ENCODE data around the gene SIRPA.

Gene SIRPA

GRCh38 chr20:1933465-1933870, 38.3 kb downstream of the SIRPA start:
- no peak for DNase-seq (ENCODE audit: low read depth)

- no peak for DNase-seq (ENCODE audit: low read depth)
Measured at GRCh38 chr20:1934156-1934555, 38.9 kb downstream of the SIRPA start.

- DNase-seq (ENCODE audit: low read depth), result no peak
Measured at GRCh38 chr20:1934721-1935573, 39.7 kb downstream of the SIRPA start.

GRCh38 chr20:1935696-1936366, 40.6 kb downstream of the SIRPA start:
- no peak for DNase-seq (ENCODE audit: low read depth)

- DNase-seq (ENCODE audit: low read depth), result no peak
Measured at GRCh38 chr20:1937316-1937976, 42.2 kb downstream of the SIRPA start.

- DNase-seq (ENCODE audit: low read depth), result no peak
Measured at GRCh38 chr20:1938464-1939269, 43.5 kb downstream of the SIRPA start.

- no peak for DNase-seq (ENCODE audit: low read depth)
Measured at GRCh38 chr20:1939270-1939595, 44.0 kb downstream of the SIRPA start.

- DNase-seq (ENCODE audit: low read depth), result no peak
Measured at GRCh38 chr20:1940581-1940980, 45.4 kb downstream of the SIRPA start.

GRCh38 chr20:1941226-1941625, 46.0 kb downstream of the SIRPA start:
- no peak for DNase-seq (ENCODE audit: low read depth)

- DNase-seq (ENCODE audit: low read depth), result no peak
Measured at GRCh38 chr20:1942061-1942460, 46.9 kb downstream of the SIRPA start.

- no peak for DNase-seq (ENCODE audit: low read depth)
Measured at GRCh38 chr20:1942486-1943274, 47.5 kb downstream of the SIRPA start.

- no peak for DNase-seq (ENCODE audit: low read depth)
Measured at GRCh38 chr20:1943275-1944002, 48.2 kb downstream of the SIRPA start.

- no peak for DNase-seq (ENCODE audit: low read depth)
Measured at GRCh38 chr20:1944345-1945091, 49.3 kb downstream of the SIRPA start.

GRCh38 chr20:1945134-1945618, 50.0 kb downstream of the SIRPA start:
- DNase-seq (ENCODE audit: low read depth), result no peak

- DNase-seq (ENCODE audit: low read depth), result no peak
Measured at GRCh38 chr20:1945660-1946059, 50.5 kb downstream of the SIRPA start.

GRCh38 chr20:1946442-1946761, 51.2 kb downstream of the SIRPA start:
- no peak for DNase-seq (ENCODE audit: low read depth)

GRCh38 chr20:1946762-1947534, 51.7 kb downstream of the SIRPA start:
- DNase-seq (ENCODE audit: low read depth), result no peak

- DNase-seq (ENCODE audit: low read depth), result no peak
Measured at GRCh38 chr20:1947535-1947846, 52.3 kb downstream of the SIRPA start.

GRCh38 chr20:1949347-1950100, 54.3 kb downstream of the SIRPA start:
- no peak for DNase-seq (ENCODE audit: low read depth)

Measured in stimulated activated CD8-positive, alpha-beta memory T cell treated with anti-CD3 and anti-CD28 coated beads, Interleukin-4, amount 100 ng/mL, for 24 hours (primary cell).